IPS-18a (cell line): ENCODE results near the gene XCL2.
"Not testable (repeated sequence)": the region's sequence is repeated elsewhere in the genome, so short reads cannot be mapped to it uniquely, and the experiment has no call there.

Experiments used
- H3K27ac ChIP-seq: one replicate; pipeline ENCODE4 v1.5.1; 2013; ENCODE audit warnings: low read length
- H3K27me3 ChIP-seq: one replicate; pipeline ENCODE4 v1.6.1; 2013; ENCODE audit warnings: mild to moderate bottlenecking, low read length; ENCODE audit not compliant: control insufficient read depth, insufficient read depth
- H3K36me3 ChIP-seq: one replicate; pipeline ENCODE4 v1.6.1; 2013; ENCODE audit warnings: low read depth, low read length; ENCODE audit not compliant: control insufficient read depth
- H3K4me1 ChIP-seq: one replicate; pipeline ENCODE4 v1.6.1; 2013; ENCODE audit warnings: low read depth, low read length; ENCODE audit not compliant: control insufficient read depth
- H3K4me3 ChIP-seq: one replicate; pipeline ENCODE4 v1.5.1; 2013; ENCODE audit warnings: low read length
- H3K9ac ChIP-seq: one replicate; pipeline ENCODE4 v1.6.1; 2013; ENCODE audit warnings: mild to moderate bottlenecking, low read length, moderate library complexity
- H3K9me3 ChIP-seq: one replicate; pipeline ENCODE4 v1.6.1; 2013; ENCODE audit warnings: low read depth, low read length; ENCODE audit not compliant: control insufficient read depth

XCL2 gene, protein sequence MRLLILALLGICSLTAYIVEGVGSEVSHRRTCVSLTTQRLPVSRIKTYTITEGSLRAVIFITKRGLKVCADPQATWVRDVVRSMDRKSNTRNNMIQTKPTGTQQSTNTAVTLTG

DNA sequence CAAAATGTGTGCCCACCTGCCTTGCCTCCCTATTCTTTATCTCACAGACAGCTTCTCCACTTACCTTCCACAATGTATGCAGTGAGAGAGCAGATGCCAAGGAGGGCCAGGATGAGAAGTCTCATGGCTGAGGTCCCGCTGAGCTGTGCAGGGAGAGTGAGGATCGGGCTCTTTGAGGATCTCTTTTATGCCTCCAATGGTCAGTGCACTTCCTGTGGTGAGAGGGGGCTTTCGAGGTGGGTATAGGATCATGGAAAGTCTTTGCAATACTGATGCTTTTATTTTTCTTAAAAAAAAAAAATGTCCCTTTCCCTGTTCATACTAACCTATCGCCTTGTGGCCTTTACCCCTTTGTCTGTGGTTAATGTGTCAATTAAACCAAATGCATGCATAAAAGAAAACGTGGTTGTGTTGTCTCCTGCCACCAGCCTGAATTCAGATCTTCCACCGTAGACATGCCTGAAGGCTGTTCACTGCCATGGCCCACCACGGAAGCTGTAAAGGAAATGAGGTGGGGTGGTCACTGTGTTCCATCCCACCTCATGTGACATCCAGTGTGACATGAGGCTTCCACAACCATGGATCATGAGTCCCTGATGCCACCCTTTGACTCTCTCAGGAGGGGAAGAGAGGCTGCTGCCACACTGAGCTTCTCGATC lies at the start of gene XCL2:
Gene XCL2 (minus strand): TSS at position 158 of the 659 bp plus-strand sequence. CDS start 33 bp downstream, at position 125.
- H3K4me1 ChIP-seq, H3K9me3 ChIP-seq, H3K27ac ChIP-seq, H3K4me3 ChIP-seq, H3K36me3 ChIP-seq, H3K9ac ChIP-seq, H3K27me3 ChIP-seq: not testable (repeated sequence)

DNA sequence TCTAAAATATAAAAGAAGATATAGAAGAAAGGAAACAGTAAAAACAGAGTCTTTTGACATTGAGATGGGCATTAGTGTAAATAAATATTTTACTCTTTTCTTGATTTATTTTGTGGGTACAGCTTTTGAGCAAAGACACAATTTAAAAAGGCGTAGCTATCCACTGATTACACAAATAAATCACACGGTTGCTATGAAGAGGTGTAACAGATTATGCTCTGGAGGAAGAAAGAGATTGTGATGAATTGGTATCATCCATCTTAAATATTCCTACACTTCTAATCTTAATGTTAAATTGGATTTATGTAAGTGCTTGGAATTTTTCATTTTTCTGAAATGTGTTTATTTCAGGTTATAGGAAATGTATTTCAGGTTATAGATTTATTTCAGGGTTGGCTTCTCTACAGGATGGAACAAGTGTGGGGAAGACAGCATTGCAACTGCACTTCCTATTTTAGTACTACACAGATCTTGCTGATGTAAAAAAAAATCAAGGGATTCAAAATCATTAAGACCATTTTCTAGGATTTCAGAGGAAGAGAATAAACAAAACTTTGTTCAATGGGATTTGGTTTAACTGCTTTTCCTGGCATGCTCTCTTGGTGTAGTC lies 47.9 kb upstream of the XCL2 start:
- H3K4me3 ChIP-seq = no peak overlapping the region
- no peaks in the 10 kb centered on the region for H3K4me1 ChIP-seq
- no peaks in the 10 kb centered on the region for H3K27me3 ChIP-seq
- no peaks in the 10 kb centered on the region for H3K36me3 ChIP-seq
- no peak overlapping the region for H3K9ac ChIP-seq
- no peaks in the 10 kb centered on the region for H3K9me3 ChIP-seq
- H3K27ac ChIP-seq = no peak overlapping the region

DNA sequence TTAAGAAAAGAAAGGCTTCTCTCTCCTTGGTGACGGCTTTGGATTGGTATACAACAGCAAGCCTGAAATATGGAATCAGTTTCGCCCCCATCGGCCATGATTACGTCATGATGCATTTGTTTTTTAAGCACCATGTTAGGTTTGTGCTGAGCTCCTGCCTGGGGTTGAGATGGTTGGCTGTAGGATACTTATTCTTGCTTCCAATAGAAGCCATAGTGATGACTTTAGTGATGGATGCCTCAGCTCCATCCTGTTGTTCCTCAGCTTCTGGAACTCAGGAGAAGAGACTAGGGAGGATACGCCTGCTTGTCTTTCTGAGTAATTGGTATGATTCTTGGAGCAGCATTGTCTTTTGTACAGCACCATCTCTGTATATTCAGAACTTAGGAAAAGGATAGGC lies 47.3 kb upstream of the XCL2 start:
- Histone ChIP-seq H3K9me3 (no peaks in the 10 kb centered on the region), H3K27me3 (no peaks in the 10 kb centered on the region), H3K27ac (no peak overlapping the region), H3K4me3 (no peak overlapping the region), H3K9ac (no peak overlapping the region), H3K36me3 (no peaks in the 10 kb centered on the region), H3K4me1 (no peaks in the 10 kb centered on the region)

DNA sequence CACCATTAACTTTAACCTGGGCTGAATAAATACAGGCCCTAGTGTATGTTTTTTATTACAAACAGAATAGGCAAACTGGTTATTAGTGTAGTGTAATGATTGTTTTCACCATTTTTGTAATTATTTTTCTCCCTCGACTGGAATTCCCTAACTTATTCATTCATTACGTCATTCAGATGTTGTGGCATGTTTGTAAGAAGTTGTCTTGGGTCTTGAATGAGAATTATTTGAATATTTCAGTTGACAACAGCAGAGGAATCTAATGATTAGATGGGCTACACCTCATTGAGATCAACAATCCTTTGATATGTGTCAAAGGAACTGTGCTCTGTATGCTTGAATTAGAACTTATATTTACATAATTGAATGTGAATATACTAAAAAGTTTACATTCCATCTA lies 45.4 kb upstream of the XCL2 start:
- no peaks in the 10 kb centered on the region for H3K9me3 ChIP-seq
- H3K36me3 ChIP-seq = no peaks in the 10 kb centered on the region
- H3K9ac ChIP-seq = no peak overlapping the region
- H3K4me3 ChIP-seq = no peak overlapping the region
- no peaks in the 10 kb centered on the region for H3K4me1 ChIP-seq
- H3K27ac ChIP-seq = no peak overlapping the region
- no peaks in the 10 kb centered on the region for H3K27me3 ChIP-seq

DNA sequence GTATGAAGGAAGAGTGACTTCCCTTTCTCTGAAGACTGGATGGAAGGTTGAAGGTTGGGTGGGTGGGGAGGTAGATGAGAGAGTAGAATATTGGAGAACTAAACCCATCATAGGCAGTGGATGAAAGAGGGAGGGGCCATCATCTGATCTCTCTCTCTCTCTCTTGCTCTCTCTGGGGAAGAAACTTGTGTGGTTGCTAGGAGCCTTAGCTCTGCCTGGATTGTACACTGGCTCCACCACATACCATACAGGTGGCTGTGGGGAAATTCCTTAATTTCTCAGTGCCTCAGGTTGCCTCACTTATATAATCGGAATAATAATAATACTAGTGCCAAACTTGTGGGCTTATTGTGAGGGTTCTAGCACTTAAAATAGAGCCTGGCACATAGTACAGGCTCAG lies 42.1 kb upstream of the XCL2 start:
- H3K9me3 ChIP-seq = no peaks in the 10 kb centered on the region
- H3K27me3 ChIP-seq = no peaks in the 10 kb centered on the region
- H3K9ac ChIP-seq = no peak overlapping the region
- H3K27ac ChIP-seq = no peak overlapping the region
- H3K4me1 ChIP-seq = no peaks in the 10 kb centered on the region
- no peak overlapping the region for H3K4me3 ChIP-seq
- no peaks in the 10 kb centered on the region for H3K36me3 ChIP-seq

DNA sequence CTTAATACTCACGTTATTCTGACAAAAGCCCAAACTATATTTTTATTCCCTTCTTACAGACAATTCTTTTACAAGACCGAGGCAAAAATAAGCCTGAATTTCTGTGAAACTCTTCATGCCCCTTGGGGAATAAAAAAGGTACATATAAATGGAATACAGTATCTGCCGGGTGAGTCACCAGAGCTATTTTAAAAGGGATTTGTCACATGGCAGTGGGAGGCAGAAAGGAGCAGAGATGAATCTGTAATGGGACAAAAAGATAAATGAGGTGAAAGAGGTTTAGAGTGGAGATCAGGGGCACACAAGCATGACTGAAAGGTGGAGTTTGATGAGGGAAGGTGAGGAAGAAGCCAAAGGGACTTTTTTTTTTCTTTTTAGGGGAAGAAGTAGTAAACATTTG lies 41.4 kb upstream of the XCL2 start:
- H3K9me3 ChIP-seq = no peaks in the 10 kb centered on the region
- H3K4me3 ChIP-seq = no peak overlapping the region
- no peaks in the 10 kb centered on the region for H3K36me3 ChIP-seq
- H3K27me3 ChIP-seq = no peaks in the 10 kb centered on the region
- no peak overlapping the region for H3K27ac ChIP-seq
- no peaks in the 10 kb centered on the region for H3K4me1 ChIP-seq
- no peak overlapping the region for H3K9ac ChIP-seq

DNA sequence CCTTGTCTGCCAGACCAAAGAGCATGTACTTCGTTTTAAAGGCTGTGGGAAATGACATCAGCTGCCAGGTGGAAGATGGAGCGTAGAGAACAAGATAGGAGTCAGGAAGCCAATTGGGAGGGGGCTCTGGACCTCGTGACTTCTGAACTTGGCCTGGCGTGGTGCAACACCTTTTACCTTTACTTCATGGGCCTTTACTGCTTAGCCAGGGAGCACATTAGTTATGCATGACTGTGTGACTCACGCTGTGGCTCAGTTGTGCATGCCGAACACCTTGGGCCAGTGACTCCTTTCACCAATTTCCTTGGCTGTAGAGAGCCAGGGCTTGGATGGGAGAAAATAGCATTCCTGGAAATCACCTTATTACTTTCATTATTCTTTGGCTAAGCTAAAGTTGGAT lies 39.8 kb upstream of the XCL2 start:
- no peaks in the 10 kb centered on the region for H3K36me3 ChIP-seq

DNA sequence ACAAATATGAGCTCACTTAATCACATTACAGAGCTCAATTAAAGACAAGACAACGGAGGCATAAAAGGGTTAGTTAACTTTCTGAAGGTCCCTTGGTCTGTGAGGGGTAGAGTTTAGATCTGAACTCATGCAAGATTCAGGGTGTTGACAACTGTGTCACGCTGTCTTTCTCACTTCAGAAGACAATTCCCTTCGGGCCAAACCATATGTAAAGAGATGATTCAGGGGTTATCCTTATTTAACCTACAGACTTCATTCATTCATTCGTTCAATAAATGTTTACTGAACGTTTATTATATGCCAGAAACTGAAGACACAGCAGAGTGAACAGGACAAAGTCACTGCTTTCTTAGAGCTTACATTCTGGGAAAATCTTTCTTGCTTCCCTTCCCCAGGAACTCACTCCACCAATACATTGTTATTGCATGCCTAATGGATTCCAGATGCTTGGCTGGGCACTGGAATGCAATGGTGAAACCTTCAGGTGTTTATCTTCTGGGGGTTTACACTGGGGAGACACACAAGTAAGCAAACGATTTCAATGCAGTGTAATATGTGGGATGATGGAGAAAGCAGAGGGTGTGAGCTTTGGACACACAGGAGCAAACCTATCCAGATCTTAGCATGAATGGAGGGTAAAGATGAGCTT lies 39.0 kb upstream of the XCL2 start:
- no peak overlapping the region for H3K27ac ChIP-seq
- H3K36me3 ChIP-seq = no peaks in the 10 kb centered on the region
- no peaks in the 10 kb centered on the region for H3K9me3 ChIP-seq

More for the DNA sequence above, 39.8 kb upstream of the XCL2 start:
- Histone ChIP-seq H3K27me3 (no peaks in the 10 kb centered on the region), H3K9me3 (no peaks in the 10 kb centered on the region), H3K4me1 (no peaks in the 10 kb centered on the region), H3K9ac (no peak overlapping the region), H3K27ac (no peak overlapping the region), H3K4me3 (no peak overlapping the region)

DNA sequence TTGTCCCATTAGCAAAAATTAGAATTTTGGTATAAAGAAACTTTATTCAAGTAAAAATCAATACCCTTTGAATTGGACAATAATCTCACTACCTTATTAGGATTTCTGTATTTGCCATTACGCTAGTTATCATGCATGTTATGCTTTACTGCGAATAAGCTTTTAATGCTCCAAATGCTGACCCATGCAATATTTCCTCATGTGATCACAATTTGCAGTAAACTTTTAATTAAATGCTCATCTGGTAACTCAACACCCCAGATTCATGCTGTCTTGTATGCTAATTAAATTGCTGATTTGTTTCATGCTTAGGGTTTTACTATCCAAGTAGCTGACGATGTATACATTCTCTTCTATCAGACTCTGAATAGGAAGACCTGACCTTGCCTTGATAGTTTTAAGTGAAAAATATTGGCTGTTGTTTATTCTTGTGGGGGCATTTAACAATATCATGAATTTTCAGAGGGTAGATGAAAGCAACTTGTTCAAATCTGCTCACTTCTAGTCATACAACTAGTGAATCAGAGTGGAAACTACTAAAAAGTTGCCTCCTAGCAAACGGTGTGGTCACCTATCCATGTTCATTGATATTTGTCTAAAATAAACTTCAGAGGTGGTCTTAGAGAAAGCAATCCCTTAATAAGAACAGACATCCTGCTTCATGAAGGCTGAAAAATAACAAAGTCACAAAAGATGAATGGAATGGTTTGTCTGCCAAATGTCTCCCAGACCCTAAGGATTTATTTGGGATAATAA lies 38.2 kb upstream of the XCL2 start:
- Histone ChIP-seq H3K9ac (no peak overlapping the region), H3K4me3 (no peak overlapping the region), H3K27ac (no peak overlapping the region), H3K27me3 (no peaks in the 10 kb centered on the region), H3K4me1 (no peaks in the 10 kb centered on the region), H3K36me3 (no peaks in the 10 kb centered on the region), H3K9me3 (no peaks in the 10 kb centered on the region)

More for the DNA sequence above, 39.0 kb upstream of the XCL2 start:
- H3K27me3 ChIP-seq = no peaks in the 10 kb centered on the region
- H3K9ac ChIP-seq = no peak overlapping the region
- no peak overlapping the region for H3K4me3 ChIP-seq
- H3K4me1 ChIP-seq = no peaks in the 10 kb centered on the region

DNA sequence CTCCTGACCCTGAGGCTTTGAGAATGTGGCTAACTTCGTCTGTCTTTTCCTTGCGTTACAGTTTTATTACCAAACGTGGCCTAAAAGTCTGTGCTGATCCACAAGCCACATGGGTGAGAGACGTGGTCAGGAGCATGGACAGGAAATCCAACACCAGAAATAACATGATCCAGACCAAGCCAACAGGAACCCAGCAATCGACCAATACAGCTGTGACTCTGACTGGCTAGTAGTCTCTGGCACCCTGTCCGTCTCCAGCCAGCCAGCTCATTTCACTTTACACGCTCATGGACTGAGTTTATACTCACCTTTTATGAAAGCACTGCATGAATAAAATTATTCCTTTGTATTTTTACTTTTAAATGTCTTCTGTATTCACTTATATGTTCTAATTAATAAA lies 37.2 kb upstream of the XCL2 start:
- H3K4me1 ChIP-seq, H3K36me3 ChIP-seq, H3K27ac ChIP-seq, H3K9me3 ChIP-seq, H3K27me3 ChIP-seq, H3K4me3 ChIP-seq, H3K9ac ChIP-seq: not testable (repeated sequence)

DNA sequence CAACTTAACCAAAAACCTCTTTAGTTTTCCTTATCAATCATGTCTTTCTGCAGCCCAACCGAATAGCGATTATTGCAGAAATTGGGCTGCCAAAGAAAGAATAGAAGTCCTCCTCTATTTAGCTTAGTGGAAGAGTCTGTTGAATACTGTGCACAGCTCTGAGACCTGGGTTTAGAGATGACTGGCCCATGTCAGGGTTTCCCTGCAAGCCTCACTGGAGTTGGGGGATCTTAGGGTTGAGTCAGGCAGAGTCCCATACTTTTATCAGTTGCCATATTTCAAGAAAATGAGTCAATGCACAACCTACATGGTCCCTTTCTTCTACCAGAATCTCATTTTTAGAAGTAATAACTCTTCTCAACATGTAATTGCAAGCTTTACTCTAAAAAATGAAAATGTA lies 36.5 kb upstream of the XCL2 start:
- not testable (repeated sequence) for H3K27me3 ChIP-seq, H3K9ac ChIP-seq, H3K36me3 ChIP-seq, H3K27ac ChIP-seq, H3K9me3 ChIP-seq, H3K4me1 ChIP-seq, H3K4me3 ChIP-seq
